Mucosa of stomach (tissue), 1 donor: ENCODE measurements around the gene PIK3R5.

Source experiments
- H3K27me3 ChIP-seq: one replicate; pipeline ENCODE4 v1.7.0; 2013; ENCODE audit warnings: mild to moderate bottlenecking, low read length; ENCODE audit not compliant: control insufficient read depth, insufficient read depth
- H3K36me3 ChIP-seq: one replicate; pipeline ENCODE4 v1.7.0; 2013; ENCODE audit warnings: low read length; ENCODE audit not compliant: control insufficient read depth, insufficient read depth
- H3K4me1 ChIP-seq: one replicate; pipeline ENCODE4 v1.7.0; 2013; ENCODE audit warnings: mild to moderate bottlenecking, low read length; ENCODE audit not compliant: control insufficient read depth, insufficient read depth
- H3K4me3 ChIP-seq: one replicate; pipeline ENCODE4 v1.7.0; 2013; ENCODE audit warnings: low read length
- H3K9ac ChIP-seq: one replicate; pipeline ENCODE4 v1.7.0; 2013; ENCODE audit warnings: mild to moderate bottlenecking, low read length, moderate library complexity
- H3K9me3 ChIP-seq: one replicate; pipeline ENCODE4 v1.7.0; 2013; ENCODE audit warnings: mild to moderate bottlenecking, low read length, moderate library complexity; ENCODE audit not compliant: control insufficient read depth
- donor health status: Pancreatic carcinoma.

The PIK3R5 gene

GRCh38 chr17:8875436-8875835 is 90.1 kb downstream of the PIK3R5 start:
- H3K27me3 ChIP-seq, result peaks cover 16% of the 10 kb centered on the region
- H3K9ac ChIP-seq, result no peak overlapping the region
- H3K4me1 ChIP-seq, result peaks cover 4% of the 10 kb centered on the region
- H3K36me3 ChIP-seq, result no peaks in the 10 kb centered on the region
- H3K9me3 ChIP-seq, result no peaks in the 10 kb centered on the region
- H3K4me3 ChIP-seq, result no peak overlapping the region

GRCh38 chr17:8873801-8874715 is 91.4 kb downstream of the PIK3R5 start:
- Histone ChIP-seq H3K9me3 (no peaks in the 10 kb centered on the region), H3K4me3 (no peak overlapping the region), H3K27me3 (peaks cover 16% of the 10 kb centered on the region), H3K36me3 (no peaks in the 10 kb centered on the region), H3K4me1 (peaks cover 4% of the 10 kb centered on the region), H3K9ac (no peak overlapping the region)

GRCh38 chr17:8872705-8873435 is 92.6 kb downstream of the PIK3R5 start:
- Histone ChIP-seq H3K9me3 (no peaks in the 10 kb centered on the region), H3K27me3 (peaks cover 16% of the 10 kb centered on the region), H3K4me3 (no peak overlapping the region), H3K9ac (no peak overlapping the region), H3K36me3 (no peaks in the 10 kb centered on the region), H3K4me1 (peaks cover 4% of the 10 kb centered on the region)

- Histone ChIP-seq H3K4me1 (peaks cover 4% of the 10 kb centered on the region), H3K4me3 (no peak overlapping the region), H3K27me3 (peaks cover 16% of the 10 kb centered on the region), H3K36me3 (no peaks in the 10 kb centered on the region), H3K9me3 (no peaks in the 10 kb centered on the region), H3K9ac (no peak overlapping the region)
These were observed 93.3 kb downstream of the PIK3R5 start for GRCh38 chr17:8872036-8872704.

- Histone ChIP-seq H3K4me1 (peaks cover 4% of the 10 kb centered on the region), H3K27me3 (peaks cover 16% of the 10 kb centered on the region), H3K9me3 (no peaks in the 10 kb centered on the region), H3K4me3 (no peak overlapping the region), H3K9ac (no peak overlapping the region), H3K36me3 (no peaks in the 10 kb centered on the region)
These were observed 94.4 kb downstream of the PIK3R5 start for GRCh38 chr17:8871081-8871581.

- no peak overlapping the region for H3K9ac ChIP-seq
- H3K4me1 ChIP-seq, result peaks cover 4% of the 10 kb centered on the region
- no peaks in the 10 kb centered on the region for H3K36me3 ChIP-seq
- H3K9me3 ChIP-seq, result no peaks in the 10 kb centered on the region
- H3K27me3 ChIP-seq, result peaks cover 11% of the 10 kb centered on the region
- H3K4me3 ChIP-seq, result no peak overlapping the region
These were observed 95.0 kb downstream of the PIK3R5 start for GRCh38 chr17:8870406-8871040.

GRCh38 chr17:8869114-8869815 is 96.2 kb downstream of the PIK3R5 start:
- Histone ChIP-seq H3K4me3 (no peak overlapping the region), H3K9ac (no peak overlapping the region), H3K4me1 (peaks cover 4% of the 10 kb centered on the region), H3K27me3 (peaks cover 9% of the 10 kb centered on the region), H3K36me3 (no peaks in the 10 kb centered on the region), H3K9me3 (no peaks in the 10 kb centered on the region)

- Histone ChIP-seq H3K9ac (no peak overlapping the region), H3K4me1 (peaks cover 4% of the 10 kb centered on the region), H3K9me3 (no peaks in the 10 kb centered on the region), H3K4me3 (no peak overlapping the region), H3K36me3 (no peaks in the 10 kb centered on the region), H3K27me3 (peaks cover 4% of the 10 kb centered on the region)
These were observed 97.0 kb downstream of the PIK3R5 start for GRCh38 chr17:8868529-8868951.

GRCh38 chr17:8868092-8868491 is 97.4 kb downstream of the PIK3R5 start:
- H3K27me3 ChIP-seq, result peaks cover 4% of the 10 kb centered on the region
- no peaks in the 10 kb centered on the region for H3K36me3 ChIP-seq
- peaks cover 4% of the 10 kb centered on the region for H3K4me1 ChIP-seq
- H3K9ac ChIP-seq, result no peak overlapping the region
- no peak overlapping the region for H3K4me3 ChIP-seq
- no peaks in the 10 kb centered on the region for H3K9me3 ChIP-seq

- Histone ChIP-seq H3K4me3 (no peak within 1 kb of the TSS), H3K4me1 (peaks cover 4% of the 10 kb centered on the region), H3K36me3 (no peaks in the 10 kb centered on the region), H3K27me3 (peaks cover 4% of the 10 kb centered on the region), H3K9me3 (no peaks in the 10 kb centered on the region), H3K9ac (no peak within 1 kb of the TSS)
These were observed 98.0 kb downstream of the PIK3R5 start, which contains the start of gene PIK3R6 for GRCh38 chr17:8867361-8867981. TSS of gene PIK3R6 (minus strand) at chr17:8867674. CDS start at chr17:8849794, 17,880 bp downstream.

- Histone ChIP-seq H3K36me3 (no peaks in the 10 kb centered on the region), H3K27me3 (peaks cover 4% of the 10 kb centered on the region), H3K9ac (no peak overlapping the region), H3K4me1 (no peaks in the 10 kb centered on the region), H3K9me3 (no peaks in the 10 kb centered on the region), H3K4me3 (no peak overlapping the region)
These were observed 99.7 kb downstream of the PIK3R5 start for GRCh38 chr17:8865811-8866210.
